GM19397 (cell line): Measurements from ENCODE around the gene AKR1C4.
"Not testable (repeated sequence)": the region's sequence is repeated elsewhere in the genome, so short reads cannot be mapped to it uniquely, and the experiment has no call there.

ENCODE experiments used
- ATAC-seq: cut with Tn5 transposase; IDR thresholded peaks from one replicate; pipeline ENCODE4 v1.9.1; 2021; ENCODE audit warnings: mild to moderate bottlenecking, moderate library complexity; ENCODE audit not compliant: unreplicated experiment

The AKR1C4 gene

GRCh38 chr10:5199398-5199797 lies 2.8 kb downstream of the AKR1C4 start:
- ATAC-seq, result no peak

GRCh38 chr10:5206799-5207198 lies 10.2 kb downstream of the AKR1C4 start:
- ATAC-seq, result no peak

- not testable (repeated sequence) for ATAC-seq
Observed at GRCh38 chr10:5209776-5210175, 13.1 kb downstream of the AKR1C4 start.

GRCh38 chr10:5210261-5210660 lies 13.6 kb downstream of the AKR1C4 start:
- ATAC-seq, result not testable (repeated sequence)

GRCh38 chr10:5211696-5212536 lies 15.3 kb downstream of the AKR1C4 start:
- no peak for ATAC-seq

GRCh38 chr10:5216801-5217200 lies 20.2 kb downstream of the AKR1C4 start:
- no peak for ATAC-seq

GRCh38 chr10:5219262-5219661 lies 22.6 kb downstream of the AKR1C4 start:
- no peak for ATAC-seq

GRCh38 chr10:5222942-5223341 lies 26.3 kb downstream of the AKR1C4 start:
- ATAC-seq, result not testable (repeated sequence)

GRCh38 chr10:5229019-5229418 lies 32.4 kb downstream of the AKR1C4 start:
- ATAC-seq, result no peak

GRCh38 chr10:5233324-5233723 lies 36.7 kb downstream of the AKR1C4 start:
- no peak for ATAC-seq

GRCh38 chr10:5234106-5234860 lies 37.6 kb downstream of the AKR1C4 start:
- no peak for ATAC-seq

GRCh38 chr10:5237541-5237940 lies 40.9 kb downstream of the AKR1C4 start:
- ATAC-seq, result not testable (repeated sequence)

GRCh38 chr10:5242585-5242984 lies 45.9 kb downstream of the AKR1C4 start:
- ATAC-seq, result no peak

- no peak for ATAC-seq
Observed at GRCh38 chr10:5243521-5243987, 46.9 kb downstream of the AKR1C4 start.

- ATAC-seq, result no peak
Observed at GRCh38 chr10:5252177-5253037, 55.8 kb downstream of the AKR1C4 start.

- ATAC-seq, result no peak
Observed at GRCh38 chr10:5254488-5254887, 57.9 kb downstream of the AKR1C4 start.

- not testable (repeated sequence) for ATAC-seq
Observed at GRCh38 chr10:5257768-5258167, 61.1 kb downstream of the AKR1C4 start.

- ATAC-seq, result no peak
Observed at GRCh38 chr10:5259132-5259951, 62.7 kb downstream of the AKR1C4 start.

GRCh38 chr10:5259952-5260578 lies 63.4 kb downstream of the AKR1C4 start:
- ATAC-seq, result no peak

- ATAC-seq, result no peak
Observed at GRCh38 chr10:5260828-5261227, 64.2 kb downstream of the AKR1C4 start.
